Measurements from ENCODE around the gene HSDL2.

GRCh38 chr9:112382066-112382465, 2.2 kb downstream of the HSDL2 start:
- TF ChIP-seq EZH2 (IDR thresholded peaks at IDR 0.05; ENCODE audit: insufficient read depth, poor library complexity, severe bottlenecking) (no peak), EZH2phosphoT487 (IDR thresholded peaks at IDR 0.05; ENCODE audit: insufficient read depth, low read depth) (no peak)

Measured in GM23248 (cell line).